Stimulated activated CD8-positive, alpha-beta memory T cell treated with anti-CD3 and anti-CD28 coated beads, Interleukin-7, amount 100 ng/mL, for 48 hours (primary cell): Measurements from ENCODE around the gene ACOT11.
"Not testable (repeated sequence)": the region's sequence is repeated elsewhere in the genome, so short reads cannot be mapped to it uniquely, and the experiment has no call there.

Experiments used
- DNase-seq, 2 donors: peaks; one replicate each; pipeline ENCODE4 v3.0.0-alpha.2; 2020; ENCODE audit warnings: low read depth in 1 of 2; ENCODE audit errors: extremely low read depth in 1 of 2

ACOT11 gene

GRCh38 chr1:54607821-54608565 is 60.0 kb downstream of the ACOT11 start:
- no peak for DNase-seq

DNA sequence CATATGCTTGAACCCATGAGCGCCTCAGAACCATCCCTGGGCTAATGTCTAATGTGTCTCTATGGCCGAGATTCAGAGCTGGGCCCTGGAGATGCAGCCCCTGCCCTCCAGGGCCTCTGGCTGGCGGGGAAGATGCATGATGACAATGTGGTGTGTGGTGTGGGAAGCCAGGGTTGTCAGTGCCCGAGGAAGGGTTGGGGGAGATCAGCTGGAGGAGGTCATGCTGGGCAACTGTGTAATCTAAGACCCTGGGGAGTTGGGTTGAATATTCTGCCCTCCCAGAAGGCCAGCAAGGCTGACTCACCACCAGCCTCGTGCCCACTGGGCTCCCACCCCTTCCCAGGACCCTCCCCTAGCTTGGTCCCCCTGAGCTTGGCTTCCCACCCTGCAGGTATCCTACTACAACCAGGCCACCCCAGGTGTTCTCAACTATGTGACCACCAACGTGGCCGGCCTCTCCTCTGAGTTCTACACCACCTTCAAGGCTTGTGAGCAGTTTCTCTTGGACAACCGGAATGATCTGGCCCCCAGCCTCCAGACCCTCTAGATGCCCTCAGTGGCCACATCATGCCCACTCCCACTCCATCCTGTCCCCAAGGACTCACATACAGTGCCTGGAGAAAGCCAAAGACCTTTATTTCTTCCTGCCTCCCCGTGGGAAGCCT is 60.7 kb downstream of the ACOT11 start:
- DNase-seq = no peak

GRCh38 chr1:54609301-54609921 is 61.4 kb downstream of the ACOT11 start:
- DNase-seq = no peak

DNA sequence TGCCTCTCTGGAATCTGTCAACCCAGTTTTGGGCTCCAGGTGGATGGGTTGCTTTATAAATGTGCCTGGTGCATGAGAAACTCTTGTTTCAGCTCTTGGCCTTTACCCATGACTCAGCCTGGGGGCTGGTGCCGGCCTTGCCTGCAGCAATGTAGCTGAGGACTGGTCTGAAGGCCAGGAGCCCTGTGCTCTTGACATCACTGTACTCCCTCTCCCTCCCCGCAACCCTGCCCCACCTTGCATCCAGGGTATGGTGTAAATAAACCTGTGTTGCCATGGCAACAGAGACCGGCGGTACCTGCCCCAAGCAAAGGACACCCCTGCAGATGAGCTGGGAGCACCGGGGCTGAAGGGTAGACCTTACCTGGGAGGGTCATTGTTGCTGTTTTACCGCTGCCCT is 62.0 kb downstream of the ACOT11 start:
- no peak for DNase-seq

- DNase-seq = no peak
Measured at GRCh38 chr1:54610601-54611580, 62.9 kb downstream of the ACOT11 start.

DNA sequence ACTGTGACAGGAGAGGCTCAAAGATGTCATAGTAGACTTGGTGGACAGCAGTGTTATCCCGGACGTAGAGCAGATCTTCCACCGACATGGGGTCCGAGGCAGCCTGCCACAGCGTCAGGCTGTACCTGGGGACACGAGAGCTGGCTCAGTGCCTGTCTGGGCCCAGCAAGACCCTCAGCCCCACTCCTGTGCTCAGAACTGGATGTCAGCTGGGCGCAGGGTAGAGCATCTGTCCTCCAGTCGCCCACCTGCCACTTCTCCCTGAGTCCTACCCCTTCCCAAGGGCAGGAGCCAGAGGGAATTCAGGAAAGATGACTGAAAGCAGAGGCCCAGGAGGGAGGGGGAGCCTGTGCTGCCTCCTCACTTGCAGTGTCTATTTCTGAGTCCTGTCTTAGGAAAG is 63.6 kb downstream of the ACOT11 start:
- no peak for DNase-seq

DNA sequence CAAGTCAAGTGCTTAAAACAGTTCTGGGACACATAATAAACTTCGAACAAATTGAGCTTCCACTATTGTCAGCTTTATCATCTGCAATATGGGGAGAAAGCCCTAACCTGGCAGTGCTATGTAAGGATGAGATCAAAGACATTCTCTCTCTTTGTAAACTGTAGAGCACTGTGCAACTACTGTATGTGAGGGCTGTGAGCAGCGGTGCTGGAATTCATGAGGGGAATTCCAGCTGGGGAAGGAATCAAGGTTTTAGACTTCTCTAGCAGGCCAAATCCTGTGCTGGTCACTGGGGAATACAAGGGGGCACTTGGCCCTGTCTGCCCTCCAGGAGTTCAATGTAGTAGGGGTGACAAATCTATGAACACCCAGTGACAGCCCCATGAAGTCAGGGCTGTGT is 66.0 kb downstream of the ACOT11 start:
- no peak for DNase-seq

DNA sequence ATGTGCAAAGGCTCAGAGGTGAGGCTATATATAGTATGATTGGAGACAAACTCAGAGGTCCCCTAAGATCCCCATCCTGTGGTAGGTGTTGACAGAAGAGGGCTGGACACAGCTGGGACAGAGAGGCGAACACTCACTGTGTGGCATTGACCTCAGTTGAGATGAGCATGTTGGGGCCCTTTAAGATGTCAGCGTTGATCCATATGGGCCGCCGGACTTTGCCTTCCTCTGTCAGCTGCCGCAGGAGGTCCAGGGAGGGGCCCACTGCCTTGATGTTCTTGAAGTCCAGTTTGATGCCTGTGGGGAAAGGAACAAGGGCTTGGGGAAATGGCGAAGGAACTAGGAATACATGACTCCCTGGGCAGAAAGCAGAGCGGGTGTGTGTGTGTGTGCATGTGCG is 66.5 kb downstream of the ACOT11 start:
- DNase-seq = no peak

- DNase-seq = no peak
Measured at GRCh38 chr1:54615531-54616279, 67.7 kb downstream of the ACOT11 start.

GRCh38 chr1:54619749-54620148 is 71.7 kb downstream of the ACOT11 start:
- no peak for DNase-seq

DNA sequence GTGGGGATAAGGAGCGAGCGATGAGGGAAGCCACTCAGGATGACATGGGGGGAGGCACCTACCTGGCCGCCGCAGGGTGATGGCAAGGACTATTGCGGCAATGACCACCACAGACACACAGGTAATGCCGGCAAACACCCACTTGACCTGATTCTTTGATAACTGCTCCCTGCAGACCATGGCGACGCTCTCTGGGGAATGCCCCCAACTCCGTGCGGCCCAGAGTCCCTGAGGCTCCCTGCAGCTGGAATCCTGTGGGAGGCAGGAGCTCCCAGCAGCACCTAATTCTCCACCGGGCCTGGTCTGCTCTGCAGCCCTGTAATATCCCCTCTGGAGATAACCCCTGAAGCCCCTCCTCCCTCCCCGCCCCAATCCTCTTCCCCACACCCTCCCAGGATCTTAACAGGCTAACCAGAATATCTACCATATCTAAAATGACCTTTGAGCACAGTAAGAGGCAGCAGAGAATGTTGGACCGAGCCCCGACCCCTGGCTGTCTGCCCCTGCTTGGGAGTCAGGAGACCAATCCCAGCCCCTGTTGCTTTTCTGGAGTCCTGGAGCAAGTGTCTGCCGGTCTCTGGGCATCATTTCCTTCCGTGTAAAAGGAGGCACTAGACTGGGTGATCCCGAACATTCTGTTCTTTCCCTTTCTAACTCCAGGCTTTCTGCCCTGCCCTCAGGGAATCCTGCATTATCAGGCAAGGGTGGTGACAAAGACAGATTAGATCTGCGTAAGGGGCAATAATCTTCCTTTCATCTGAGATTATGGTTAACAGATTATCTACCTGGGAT is 75.4 kb downstream of the ACOT11 start, which contains the start of gene FAM151A:
Gene FAM151A, minus strand, starts transcription at position 310 of the 792 bp plus-strand sequence. Its CDS starts 130 bp downstream, at position 180.
- no peak for DNase-seq

GRCh38 chr1:54624466-54625464 is 76.7 kb downstream of the ACOT11 start:
- no peak for DNase-seq

GRCh38 chr1:54627196-54627595 is 79.2 kb downstream of the ACOT11 start:
- DNase-seq = no peak

DNA sequence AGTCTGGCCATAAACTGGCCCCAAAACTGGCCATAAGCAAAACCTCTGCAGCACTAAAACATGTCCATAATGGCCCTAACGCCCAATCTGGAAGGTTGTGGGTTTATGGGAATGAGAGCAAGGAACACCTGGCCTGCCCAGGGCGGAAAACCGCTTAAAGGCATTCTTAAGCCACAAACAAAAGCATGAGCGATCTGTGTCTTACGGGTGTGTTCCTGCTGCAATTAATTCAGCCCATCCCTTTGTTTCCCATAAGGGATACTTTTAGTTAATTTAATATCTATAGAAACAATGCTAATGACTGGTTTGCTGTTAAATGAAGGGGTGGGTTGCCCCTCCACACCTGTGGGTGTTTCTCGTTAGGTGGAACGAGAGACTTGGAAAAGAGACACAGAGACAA is 87.8 kb downstream of the ACOT11 start:
- DNase-seq = not testable (repeated sequence)

- not testable (repeated sequence) for DNase-seq
Measured at GRCh38 chr1:54636461-54637446, 88.7 kb downstream of the ACOT11 start.

DNA sequence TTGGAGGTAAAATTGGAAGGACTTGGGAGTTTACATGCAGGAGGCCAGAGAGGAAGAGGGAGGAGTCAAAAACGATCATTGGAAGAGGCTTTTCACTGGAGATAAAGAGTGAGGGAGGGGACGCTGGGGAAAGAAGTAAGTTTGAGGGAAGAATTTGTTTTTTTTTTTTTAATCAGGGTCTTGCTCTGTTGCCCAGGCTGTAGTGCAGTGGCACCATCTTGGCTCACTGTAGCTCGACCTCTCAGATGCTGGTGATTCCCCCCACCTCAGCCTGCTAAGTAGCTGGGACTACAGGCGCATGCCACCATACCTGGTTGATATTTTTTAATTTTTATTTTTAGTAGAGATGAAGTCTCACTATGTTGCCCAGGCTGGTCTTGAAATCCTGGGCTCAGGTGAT is 92.3 kb downstream of the ACOT11 start:
- no peak for DNase-seq
